Brain microvascular endothelial cell (primary cell): ENCODE data around the gene MXRA7.

Experiments used
- DNase-seq: peaks from one replicate; pipeline ENCODE4 v3.0.0-alpha.2; 2020
- H3K27ac ChIP-seq: fragments of 250-450 bp; sonication (Bioruptor Pico); 2 replicates; pipeline ENCODE4 v1.5.1; 2020; ENCODE audit warnings: mild to moderate bottlenecking, moderate library complexity
- H3K27me3 ChIP-seq: fragments of 250-450 bp; sonication (Bioruptor Pico); replicated peaks from 2 replicates; pipeline ENCODE4 v1.5.1; 2020; ENCODE audit warnings: mild to moderate bottlenecking
- H3K36me3 ChIP-seq: fragments of 250-450 bp; sonication (Bioruptor Pico); replicated peaks from 2 replicates; pipeline ENCODE4 v1.5.1; 2020; ENCODE audit warnings: mild to moderate bottlenecking
- H3K4me3 ChIP-seq: 2 replicates; pipeline ENCODE4 v1.5.1; 2011; ENCODE audit warnings: low read depth, mild to moderate bottlenecking, control low read depth, low read length, moderate library complexity
- in situ Hi-C: cut with HindIII; loops from 2 replicates; pipeline ENCODE4 v1.10.0; 2017; ENCODE audit warnings: low sequenced_read_pairs, low pct_ligation_motif_present
- TF ChIP-seq, protein P1 (sequence below): IDR thresholded peaks from 2 replicates; pipeline ENCODE4 v1.5.1; 2011; ENCODE audit warnings: low read depth, mild to moderate bottlenecking, moderate library complexity, low read length, control low read depth, inconsistent platforms; ENCODE audit errors: missing control alignments

Gene MXRA7

DNA sequence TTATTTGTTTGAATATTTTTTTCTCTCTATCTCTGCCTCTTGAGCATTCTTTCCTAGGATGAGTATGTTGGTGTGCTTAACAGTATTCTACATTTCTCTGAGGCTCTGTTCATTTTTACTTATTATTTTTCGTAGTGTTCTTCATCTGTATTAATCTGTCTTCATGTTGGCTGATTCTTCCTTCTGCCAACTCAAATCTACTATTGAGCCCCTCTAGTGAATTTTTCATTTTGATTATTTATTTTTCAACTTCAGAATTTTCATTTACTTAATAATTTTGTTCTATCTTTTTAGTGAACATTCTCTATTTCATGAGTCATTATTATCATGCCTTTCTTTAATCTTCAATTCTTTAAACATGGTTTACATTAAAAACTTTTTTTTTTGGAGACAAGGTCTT is 64.1 kb downstream of the MXRA7 start:
- no peak for DNase-seq
- TF ChIP-seq, protein P1, sequence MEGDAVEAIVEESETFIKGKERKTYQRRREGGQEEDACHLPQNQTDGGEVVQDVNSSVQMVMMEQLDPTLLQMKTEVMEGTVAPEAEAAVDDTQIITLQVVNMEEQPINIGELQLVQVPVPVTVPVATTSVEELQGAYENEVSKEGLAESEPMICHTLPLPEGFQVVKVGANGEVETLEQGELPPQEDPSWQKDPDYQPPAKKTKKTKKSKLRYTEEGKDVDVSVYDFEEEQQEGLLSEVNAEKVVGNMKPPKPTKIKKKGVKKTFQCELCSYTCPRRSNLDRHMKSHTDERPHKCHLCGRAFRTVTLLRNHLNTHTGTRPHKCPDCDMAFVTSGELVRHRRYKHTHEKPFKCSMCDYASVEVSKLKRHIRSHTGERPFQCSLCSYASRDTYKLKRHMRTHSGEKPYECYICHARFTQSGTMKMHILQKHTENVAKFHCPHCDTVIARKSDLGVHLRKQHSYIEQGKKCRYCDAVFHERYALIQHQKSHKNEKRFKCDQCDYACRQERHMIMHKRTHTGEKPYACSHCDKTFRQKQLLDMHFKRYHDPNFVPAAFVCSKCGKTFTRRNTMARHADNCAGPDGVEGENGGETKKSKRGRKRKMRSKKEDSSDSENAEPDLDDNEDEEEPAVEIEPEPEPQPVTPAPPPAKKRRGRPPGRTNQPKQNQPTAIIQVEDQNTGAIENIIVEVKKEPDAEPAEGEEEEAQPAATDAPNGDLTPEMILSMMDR, result no peak
- Histone ChIP-seq H3K4me3 (no peak overlapping the region), H3K36me3 (no peaks in the 10 kb centered on the region), H3K27me3 (no peaks in the 10 kb centered on the region), H3K27ac (no peak overlapping the region)
- in situ Hi-C loops, result no loop called here

DNA sequence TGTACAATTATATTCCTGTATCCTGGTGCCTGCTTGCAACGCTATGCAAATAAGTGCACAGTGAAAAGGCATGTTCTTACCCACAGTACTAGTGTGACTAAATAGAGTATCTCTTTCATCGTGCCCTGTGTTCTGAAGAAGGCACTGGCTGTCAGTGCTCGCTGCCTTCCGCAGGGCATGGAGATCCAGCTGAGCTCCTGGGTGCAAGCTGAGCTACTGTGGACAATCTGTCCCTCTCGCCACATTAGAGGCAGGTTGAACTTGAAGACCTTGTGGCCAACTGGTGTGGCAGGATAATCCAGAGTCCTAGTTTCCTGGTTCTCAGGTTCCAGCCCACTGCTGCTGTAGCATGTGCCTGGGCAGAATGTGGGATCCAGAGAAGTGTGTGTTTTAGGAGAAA is 65.3 kb downstream of the MXRA7 start:
- no peaks in the 10 kb centered on the region for H3K27me3 ChIP-seq
- no peak overlapping the region for H3K27ac ChIP-seq
- in situ Hi-C loops, result no loop called here
- TF ChIP-seq, protein P1, result no peak
- DNase-seq, result no peak
- no peaks in the 10 kb centered on the region for H3K36me3 ChIP-seq
- no peak overlapping the region for H3K4me3 ChIP-seq

DNA sequence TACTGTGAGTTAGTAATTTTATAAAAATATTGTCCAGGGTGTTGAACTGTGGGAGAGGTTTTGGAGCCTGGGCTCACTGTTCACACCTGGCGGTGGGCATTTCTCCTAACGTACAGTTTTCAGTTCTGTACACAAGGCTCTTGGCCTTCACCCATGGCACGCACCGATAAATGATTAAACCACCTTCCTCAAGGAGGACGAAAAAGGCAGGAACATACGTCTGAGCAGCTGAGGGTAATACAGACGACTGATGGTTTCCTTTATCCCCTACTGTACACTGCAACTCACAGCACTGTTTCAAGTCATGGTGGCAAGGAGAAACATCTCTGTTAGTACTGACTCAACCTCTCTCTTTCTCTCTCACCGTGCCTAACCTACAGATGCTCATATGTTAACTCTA is 65.8 kb downstream of the MXRA7 start:
- no peak for DNase-seq
- Histone ChIP-seq H3K36me3 (no peaks in the 10 kb centered on the region), H3K4me3 (no peak overlapping the region), H3K27ac (no peak overlapping the region), H3K27me3 (no peaks in the 10 kb centered on the region)
- TF ChIP-seq, protein P1, result no peak
- in situ Hi-C loops, result no loop called here

DNA sequence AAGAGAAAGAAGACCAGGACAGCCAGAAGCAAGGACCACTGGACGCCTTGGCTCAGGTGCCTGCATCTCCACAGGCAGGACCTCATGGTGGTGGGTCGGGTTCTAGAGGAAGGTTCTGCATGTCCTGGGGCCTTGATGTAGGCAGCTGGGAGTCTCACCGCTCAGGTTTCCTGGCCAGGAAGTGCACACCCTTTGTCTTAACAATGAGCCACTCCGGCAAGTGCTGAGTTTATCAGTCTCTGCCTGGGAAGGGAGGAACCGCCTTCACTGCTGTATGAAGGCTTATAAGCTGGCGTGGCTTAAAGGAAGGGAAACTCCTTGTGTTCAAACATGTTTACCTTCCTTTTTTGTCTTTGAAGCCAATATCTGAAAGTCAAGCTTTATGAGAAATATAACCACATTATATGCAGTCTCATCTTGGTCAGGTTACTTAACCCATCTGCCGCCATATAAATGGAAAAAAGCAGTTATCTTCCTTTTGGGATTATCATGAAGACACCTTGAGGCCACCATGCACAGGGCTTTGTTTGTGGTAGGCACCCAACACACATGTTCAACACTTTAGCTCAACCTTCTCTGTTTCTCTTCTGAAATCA is 67.1 kb downstream of the MXRA7 start, which contains the start of gene ST6GALNAC1:
Gene ST6GALNAC1, minus strand, starts transcription at position 205 of the 596 bp plus-strand sequence. Its CDS starts 119 bp downstream, at position 86.
- no peaks in the 10 kb centered on the region for H3K27me3 ChIP-seq
- in situ Hi-C loops, result no loop called here
- no peaks in the 10 kb centered on the region for H3K36me3 ChIP-seq
- no peak for DNase-seq
- TF ChIP-seq, protein P1, result no peak
- H3K27ac ChIP-seq, result no peak within 1 kb of the TSS
- H3K4me3 ChIP-seq, result no peak within 1 kb of the TSS

DNA sequence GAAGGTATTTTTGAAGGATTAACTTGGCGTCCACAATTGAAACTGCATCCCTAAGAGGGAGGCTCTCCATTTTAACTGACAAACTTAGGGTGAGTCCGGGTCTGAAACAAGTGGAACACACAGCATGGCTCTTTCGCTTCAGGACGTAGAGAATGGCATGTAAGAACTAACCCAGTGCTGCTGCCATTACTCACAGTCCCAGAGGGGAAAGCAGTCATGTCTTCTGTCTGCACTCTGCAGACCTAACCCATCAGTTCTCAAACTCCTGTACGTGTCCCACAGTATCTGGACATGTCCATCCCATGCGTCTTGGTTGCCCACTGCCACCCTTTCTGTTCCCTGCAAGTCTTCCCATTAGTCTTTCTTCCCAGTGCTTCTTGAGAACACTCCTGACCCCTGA is 67.8 kb downstream of the MXRA7 start:
- no peak overlapping the region for H3K27ac ChIP-seq
- no peaks in the 10 kb centered on the region for H3K36me3 ChIP-seq
- no peak for DNase-seq
- TF ChIP-seq, protein P1, result no peak
- no peak overlapping the region for H3K4me3 ChIP-seq
- no peaks in the 10 kb centered on the region for H3K27me3 ChIP-seq
- in situ Hi-C loops, result no loop called here

DNA sequence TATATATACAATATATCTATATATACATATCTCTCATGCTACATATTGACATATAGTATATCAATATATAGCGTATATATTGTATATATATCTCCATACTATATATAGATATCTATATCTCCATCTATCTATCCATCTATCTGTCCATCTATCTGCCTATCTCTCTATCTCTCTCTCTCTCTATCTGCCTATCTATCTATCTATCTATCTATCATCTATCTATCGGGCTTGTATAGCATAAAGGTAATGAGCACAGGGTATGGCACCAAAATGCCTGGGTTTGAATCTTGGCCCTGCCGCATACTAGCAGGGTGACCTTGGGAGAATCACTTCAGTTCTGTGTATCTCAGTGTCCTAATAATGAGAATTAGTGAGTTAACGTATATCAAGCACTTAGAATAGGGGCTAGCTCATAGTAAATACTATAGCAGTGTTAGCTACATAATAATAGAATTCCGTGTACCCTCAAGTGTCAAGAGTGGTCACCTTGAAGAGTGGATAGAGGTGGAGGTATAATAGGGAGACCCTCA is 68.7 kb downstream of the MXRA7 start:
- in situ Hi-C loops, result no loop called here
- no peaks in the 10 kb centered on the region for H3K27me3 ChIP-seq
- no peak overlapping the region for H3K4me3 ChIP-seq
- TF ChIP-seq, protein P1, result no peak
- DNase-seq, result no peak
- no peaks in the 10 kb centered on the region for H3K36me3 ChIP-seq
- no peak overlapping the region for H3K27ac ChIP-seq
